Testis (tissue), 3 donors: ENCODE measurements around the gene VAMP5. TPM values are rescaled to one million over a fixed set of nuclear protein-coding genes. Genes with fewer than 3 reads are reported as not detected.

Experiments
- DNase-seq: peaks from one replicate; pipeline ENCODE4 v3.0.0-alpha.2; 2019
- H3K27ac ChIP-seq, 2 donors: fragments of 200-600 bp; sonication (generic); one replicate each; pipeline ENCODE4 v1.5.1; 2019
- H3K27me3 ChIP-seq: fragments of 200-600 bp; sonication (generic); one replicate; pipeline ENCODE4 v1.5.1; 2019
- H3K36me3 ChIP-seq: fragments of 200-600 bp; sonication (generic); one replicate; pipeline ENCODE4 v1.5.1; 2017; ENCODE audit warnings: low read depth; ENCODE audit errors: missing control alignments
- H3K4me1 ChIP-seq: fragments of 200-600 bp; sonication (generic); one replicate; pipeline ENCODE4 v1.5.1; 2019
- H3K4me3 ChIP-seq, 2 donors: fragments of 200-600 bp; sonication (generic); one replicate each; pipeline ENCODE4 v1.5.1; 2017 to 2019
- H3K9me3 ChIP-seq: fragments of 200-600 bp; sonication (generic); one replicate; pipeline ENCODE4 v1.5.1; 2017
- CTCF ChIP-seq, 3 experiments: fragments of 450-650 bp in 2 of 3; fragments of 200-600 bp in 1 of 3; sonication (generic) in 1 of 3; IDR thresholded peaks; one replicate each; pipeline ENCODE4 v1.5.1; 2016 to 2019; ENCODE audit warnings: antibody characterized with exemption in 3 of 3, mild to moderate bottlenecking in 2 of 3, moderate library complexity in 1 of 3
- POLR2A ChIP-seq: fragments of 450-650 bp; IDR thresholded peaks from one replicate; pipeline ENCODE4 v1.6.1; 2017; ENCODE audit warnings: antibody characterized with exemption, mild to moderate bottlenecking, moderate library complexity
- WGBS, 2 donors: methylation state at CpG; one replicate each; pipeline ENCODE4 v1.1.5; 2018; 5-methylcytosine and 5-hydroxymethylcytosine counted together
- intact Hi-C: fragments of 100-400 bp; cut with DNase I; formaldehyde crosslinking; loops from one replicate; pipeline ENCODE4 v1.15.1; 2023; ENCODE audit warnings: low total_unique reads
- polyA plus RNA-seq: library from polyadenylated mRNA; stranded (reverse); fragments of 350-450 nt; fragmentation: Illumina TruSeq; extraction: RNeasy Lipid Tissue Mini Kit (QIAGEN cat#74804); gene quantifications from one replicate; pipeline ENCODE4 v1.2.3, GENCODE V29; 2014; ENCODE audit warnings: low read depth, low replicate concordance; ENCODE audit not compliant: insufficient read depth
- total RNA-seq, 2 donors: library from RNA; depleted of rRNA; stranded (reverse); fragments of >200 nt; gene quantifications; one replicate each; pipeline ENCODE4 v1.2.3, GENCODE V29; 2016

VAMP5 gene
- total and polyA plus RNA-seq, 3 donors from 2014 or later: 4.9 to 36.8 (median 17.5) TPM

GRCh38 chr2:85583667-85584353 is 421 bp upstream of the VAMP5 start:
- Histone ChIP-seq H3K36me3 (no peaks in the 10 kb centered on the region), H3K27me3 (no peaks in the 10 kb centered on the region), H3K4me1 (peaks cover 43% of the 10 kb centered on the region), H3K9me3 (no peaks in the 10 kb centered on the region), H3K27ac (peak overlapping the region; percentile 4 to 86), H3K4me3 (peak overlapping the region; percentile 62 to 65)
- 32 to 45% methylated on average over 5 to 16 of the region's 16 CpGs for WGBS, 2 donors
- no peak for DNase-seq
- intact Hi-C loops: no loop called here
- TF ChIP-seq CTCF (IDR thresholded peaks at IDR 0.05) (no peak), POLR2A (no peak)

GRCh38 chr2:85584857-85585780 is 888 bp downstream of the VAMP5 start:
- DNase-seq: no peak
- Histone ChIP-seq H3K27me3 (no peaks in the 10 kb centered on the region), H3K9me3 (no peaks in the 10 kb centered on the region), H3K27ac (peak overlapping the region; percentile 4 to 86), H3K4me3 (peak overlapping the region; percentile 62 to 65), H3K4me1 (peaks cover 42% of the 10 kb centered on the region), H3K36me3 (no peaks in the 10 kb centered on the region)
- WGBS, 2 donors: 30 to 41% methylated on average over 7 to 9 of the region's 9 CpGs
- intact Hi-C loops: no loop called here
- TF ChIP-seq CTCF (IDR thresholded peaks at IDR 0.05): no peak

- DNase-seq: no peak
- Histone ChIP-seq H3K27ac (peak overlapping the region in 1 of 2 donors; percentile 86), H3K4me3 (no peak overlapping the region), H3K9me3 (no peaks in the 10 kb centered on the region), H3K27me3 (no peaks in the 10 kb centered on the region), H3K4me1 (peaks cover 42% of the 10 kb centered on the region), H3K36me3 (no peaks in the 10 kb centered on the region)
- TF ChIP-seq POLR2A: no peak
- no peak for TF ChIP-seq CTCF (IDR thresholded peaks at IDR 0.05)
- 73 to 75% methylated on average over 1 of the region's 1 CpG for WGBS, 2 donors
- intact Hi-C loops: no loop called here
These were observed 1.5 kb downstream of the VAMP5 start for GRCh38 chr2:85585781-85586105.

GRCh38 chr2:85588236-85588635 is 4.0 kb downstream of the VAMP5 start:
- peaks cover 52% of the 10 kb centered on the region for H3K4me1 ChIP-seq
- H3K4me3 ChIP-seq: no peak overlapping the region
- peak overlapping the region; percentile 18 to 71 for H3K27ac ChIP-seq
- no peaks in the 10 kb centered on the region for H3K36me3 ChIP-seq
- intact Hi-C loops: no loop called here
- no peaks in the 10 kb centered on the region for H3K9me3 ChIP-seq
- DNase-seq: no peak
- 79 to 87% methylated on average over 4 of the region's 4 CpGs for WGBS, 2 donors
- H3K27me3 ChIP-seq: no peaks in the 10 kb centered on the region
- TF ChIP-seq CTCF (IDR thresholded peaks at IDR 0.05) (no peak), POLR2A (no peak)
